PFSK-1 (cell line): Measurements from ENCODE around the gene ABCB10.

Experiments
- POLR2AphosphoS5 ChIP-seq: IDR thresholded peaks from 2 replicates; pipeline ENCODE4 v1.6.1; 2012; ENCODE audit warnings: low read depth, mild to moderate bottlenecking, control low read depth, low read length, moderate library complexity
- REST ChIP-seq, 2 experiments: IDR thresholded peaks; 2 replicates each; pipeline versions ENCODE4 v1.6.1 to v1.8.0; 2011 to 2012; ENCODE audit warnings: low read depth in 2 of 2, low read length in 2 of 2, control low read depth in 1 of 2, inconsistent platforms in 1 of 2, mild to moderate bottlenecking in 1 of 2, moderate library complexity in 1 of 2; ENCODE audit not compliant: insufficient read depth in 1 of 2
- SIN3A ChIP-seq: IDR thresholded peaks from 2 replicates; pipeline ENCODE4 v1.6.1; 2012; ENCODE audit warnings: mild to moderate bottlenecking, low read length, moderate library complexity, borderline replicate concordance; ENCODE audit not compliant: insufficient read depth
- TAF1 ChIP-seq: IDR thresholded peaks from 2 replicates; pipeline ENCODE4 v1.6.1; 2012; ENCODE audit warnings: low read length, control low read depth, borderline replicate concordance; ENCODE audit not compliant: insufficient read depth

- TF ChIP-seq POLR2AphosphoS5 (no peak), SIN3A (no peak), REST (IDR thresholded peaks at IDR 0.05; ENCODE audit: insufficient read depth in 1 of 2, low read depth in 2 of 2, low read length in 2 of 2) (no peak), TAF1 (no peak)
Measured at GRCh38 chr1:229582715-229583114, 24.2 kb upstream of the ABCB10 start.
